ENCODE results near the gene DMWD. TPM values are rescaled to one million over a fixed set of nuclear protein-coding genes. Genes with fewer than 3 reads are reported as not detected.

The DMWD gene
- polyA plus RNA-seq, 1 donor (not counting 4 experiments of a cell fraction or from before 2014, with no cell fraction given) = 10.1 TPM

DNA sequence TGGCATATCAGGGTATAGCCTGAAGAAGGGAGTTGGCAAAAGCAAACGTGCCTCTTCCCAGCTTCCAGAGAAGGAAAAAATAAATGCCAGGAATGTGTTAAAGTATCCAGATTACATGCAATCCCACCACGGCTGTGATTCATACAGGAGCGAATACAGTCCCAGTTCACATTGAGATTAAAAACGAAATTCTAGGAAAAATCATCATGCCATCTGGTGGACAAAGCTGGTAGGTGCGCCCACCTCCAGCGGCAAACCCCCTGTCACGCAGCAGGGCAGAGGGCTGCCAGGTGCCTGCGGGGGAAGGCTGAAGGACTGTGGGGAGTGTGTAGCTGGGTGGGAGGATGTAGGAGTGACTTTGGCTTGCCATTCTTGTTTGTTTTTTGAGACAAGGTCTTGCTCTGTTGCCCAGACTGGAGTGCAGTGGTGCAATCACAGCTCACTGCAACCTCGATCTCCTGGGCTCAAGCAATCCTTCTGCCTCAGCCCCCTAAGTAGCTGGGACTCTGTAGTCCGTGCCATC, 6.4 kb upstream of the DMWD start:
- H2AFZ ChIP-seq (ENCODE audit: control insufficient read depth, low read length) = no peak overlapping the region
- peak; percentile 73 for FAIRE-seq
- DNase-seq (ENCODE audit: low read depth, low spot score) = no peak
- no peaks in the 10 kb centered on the region for H3K27me3 ChIP-seq (ENCODE audit: control insufficient read depth, extremely low read depth, insufficient read depth, low read length)
- H3K9me1 ChIP-seq (ENCODE audit: control insufficient read depth, extremely low read depth, insufficient read depth, low read length) = no peaks in the 10 kb centered on the region
- dilution Hi-C loops (cut with MboI; ENCODE audit: extremely low pct_ligation_motif_present, low sequenced_read_pairs) = no loop called here
- peaks cover 8% of the 10 kb centered on the region for H3K4me1 ChIP-seq (ENCODE audit: control insufficient read depth, extremely low read depth, insufficient read depth, low read length)
- H3K36me3 ChIP-seq (ENCODE audit: control insufficient read depth in 2 of 2, extremely low read depth in 1 of 2, insufficient read depth in 2 of 2, low read length in 2 of 2) = no peaks in the 10 kb centered on the region
- H3K9me3 ChIP-seq (ENCODE audit: control insufficient read depth, low read depth, low read length) = no peaks in the 10 kb centered on the region
- no peaks in the 10 kb centered on the region for H3K79me2 ChIP-seq (ENCODE audit: control insufficient read depth, insufficient read depth, low read length)
- no peak for TF ChIP-seq EZH2 (IDR thresholded peaks at IDR 0.05; ENCODE audit: low read length)
- TF ChIP-seq, protein P1, sequence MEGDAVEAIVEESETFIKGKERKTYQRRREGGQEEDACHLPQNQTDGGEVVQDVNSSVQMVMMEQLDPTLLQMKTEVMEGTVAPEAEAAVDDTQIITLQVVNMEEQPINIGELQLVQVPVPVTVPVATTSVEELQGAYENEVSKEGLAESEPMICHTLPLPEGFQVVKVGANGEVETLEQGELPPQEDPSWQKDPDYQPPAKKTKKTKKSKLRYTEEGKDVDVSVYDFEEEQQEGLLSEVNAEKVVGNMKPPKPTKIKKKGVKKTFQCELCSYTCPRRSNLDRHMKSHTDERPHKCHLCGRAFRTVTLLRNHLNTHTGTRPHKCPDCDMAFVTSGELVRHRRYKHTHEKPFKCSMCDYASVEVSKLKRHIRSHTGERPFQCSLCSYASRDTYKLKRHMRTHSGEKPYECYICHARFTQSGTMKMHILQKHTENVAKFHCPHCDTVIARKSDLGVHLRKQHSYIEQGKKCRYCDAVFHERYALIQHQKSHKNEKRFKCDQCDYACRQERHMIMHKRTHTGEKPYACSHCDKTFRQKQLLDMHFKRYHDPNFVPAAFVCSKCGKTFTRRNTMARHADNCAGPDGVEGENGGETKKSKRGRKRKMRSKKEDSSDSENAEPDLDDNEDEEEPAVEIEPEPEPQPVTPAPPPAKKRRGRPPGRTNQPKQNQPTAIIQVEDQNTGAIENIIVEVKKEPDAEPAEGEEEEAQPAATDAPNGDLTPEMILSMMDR (optimal IDR thresholded peaks at IDR 0.05 in 1 of 3, IDR thresholded peaks at IDR 0.05 in 1 of 3, conservative IDR thresholded peaks at IDR 0.05 in 1 of 3; ENCODE audit: extremely low read depth in 1 of 3, insufficient read depth in 2 of 3, low read length in 3 of 3) = peak; percentile 78 to 89 (median 85)
- no peak overlapping the region for H3K27ac ChIP-seq (ENCODE audit: control insufficient read depth, insufficient read depth, low read length)
- H3K4me2 ChIP-seq (ENCODE audit: control insufficient read depth, extremely low read depth, insufficient read depth, low read depth, low read length) = peak overlapping the region; percentile 41
- H4K20me1 ChIP-seq (ENCODE audit: control insufficient read depth, extremely low read depth, insufficient read depth, low read length) = no peaks in the 10 kb centered on the region
- no peak overlapping the region for H3K9ac ChIP-seq (ENCODE audit: control insufficient read depth, extremely low read depth, insufficient read depth, low read length)
- no peak overlapping the region for H3K4me3 ChIP-seq (ENCODE audit: control insufficient read depth in 2 of 3, extremely low read depth in 1 of 3, insufficient read depth in 2 of 3, low read depth in 1 of 3, low read length in 3 of 3)

GRCh38 chr19:45794627-45795026, 2.0 kb upstream of the DMWD start:
- Histone ChIP-seq H3K79me2 (ENCODE audit: control insufficient read depth, insufficient read depth, low read length) (peaks cover 19% of the 10 kb centered on the region), H3K4me1 (ENCODE audit: control insufficient read depth, extremely low read depth, insufficient read depth, low read length) (peaks cover 17% of the 10 kb centered on the region), H2AFZ (ENCODE audit: control insufficient read depth, low read length) (no peak overlapping the region), H4K20me1 (ENCODE audit: control insufficient read depth, extremely low read depth, insufficient read depth, low read length) (no peaks in the 10 kb centered on the region), H3K4me2 (ENCODE audit: control insufficient read depth, extremely low read depth, insufficient read depth, low read depth, low read length) (no peak overlapping the region), H3K27me3 (ENCODE audit: control insufficient read depth, extremely low read depth, insufficient read depth, low read length) (no peaks in the 10 kb centered on the region), H3K9me3 (ENCODE audit: control insufficient read depth, low read depth, low read length) (no peaks in the 10 kb centered on the region), H3K9ac (ENCODE audit: control insufficient read depth, extremely low read depth, insufficient read depth, low read length) (no peak overlapping the region), H3K4me3 (ENCODE audit: control insufficient read depth in 2 of 3, extremely low read depth in 1 of 3, insufficient read depth in 2 of 3, low read depth in 1 of 3, low read length in 3 of 3) (no peak overlapping the region), H3K27ac (ENCODE audit: control insufficient read depth, insufficient read depth, low read length) (no peak overlapping the region), H3K9me1 (ENCODE audit: control insufficient read depth, extremely low read depth, insufficient read depth, low read length) (no peaks in the 10 kb centered on the region), H3K36me3 (ENCODE audit: control insufficient read depth in 2 of 2, extremely low read depth in 1 of 2, insufficient read depth in 2 of 2, low read length in 2 of 2) (peaks cover 0 to 8% of the 10 kb centered on the region in 2 experiments)
- dilution Hi-C loops (cut with MboI; ENCODE audit: extremely low pct_ligation_motif_present, low sequenced_read_pairs) = no loop called here
- FAIRE-seq = no peak
- DNase-seq (ENCODE audit: low read depth, low spot score) = no peak
- no peak for TF ChIP-seq EZH2 (IDR thresholded peaks at IDR 0.05; ENCODE audit: low read length)
- TF ChIP-seq, protein P1 (optimal IDR thresholded peaks at IDR 0.05 in 1 of 3, IDR thresholded peaks at IDR 0.05 in 1 of 3, conservative IDR thresholded peaks at IDR 0.05 in 1 of 3; ENCODE audit: extremely low read depth in 1 of 3, insufficient read depth in 2 of 3, low read length in 3 of 3) = no peak
